NCI-H1048 (cell line): ENCODE results near the gene MMP15.

ENCODE experiments used
- DNase-seq: peaks from one replicate; lab custom pipeline; 2025; lab: John Stamatoyannopoulos, UW

MMP15 gene

DNA sequence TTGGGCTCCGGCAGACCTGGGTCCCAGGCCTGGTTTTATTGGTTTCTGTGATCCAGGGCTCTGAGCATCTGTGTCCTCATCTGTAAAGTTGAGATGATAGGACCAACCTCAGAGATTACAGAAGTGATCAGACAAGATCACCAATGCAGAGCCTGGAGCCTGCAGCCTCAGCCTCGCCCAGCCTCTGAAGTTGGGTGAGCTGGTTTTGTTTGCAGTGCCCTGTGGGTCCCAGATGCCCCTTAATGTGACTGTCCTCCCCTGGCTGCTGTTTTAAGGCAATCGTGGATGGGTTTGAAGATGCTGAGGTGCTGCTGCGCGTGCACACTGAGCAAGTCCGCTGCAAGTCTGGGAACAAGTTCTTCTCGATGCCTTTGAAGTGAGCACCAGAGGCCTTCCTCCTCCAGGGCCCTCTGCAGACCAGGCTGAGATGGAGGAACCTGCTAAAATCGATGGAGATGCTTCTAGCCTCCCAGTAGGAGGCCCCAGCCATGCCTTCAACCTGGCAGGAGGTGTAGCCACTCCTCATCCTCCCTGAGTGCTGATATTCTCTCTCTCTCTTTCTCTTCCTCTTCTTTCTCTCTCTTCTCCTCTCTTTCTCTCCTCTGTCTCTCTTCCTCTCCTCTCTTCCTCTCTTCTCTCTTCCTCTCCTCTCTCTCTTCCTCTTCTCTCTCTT is 5.6 kb upstream of the MMP15 start:
- no peak for DNase-seq

DNA sequence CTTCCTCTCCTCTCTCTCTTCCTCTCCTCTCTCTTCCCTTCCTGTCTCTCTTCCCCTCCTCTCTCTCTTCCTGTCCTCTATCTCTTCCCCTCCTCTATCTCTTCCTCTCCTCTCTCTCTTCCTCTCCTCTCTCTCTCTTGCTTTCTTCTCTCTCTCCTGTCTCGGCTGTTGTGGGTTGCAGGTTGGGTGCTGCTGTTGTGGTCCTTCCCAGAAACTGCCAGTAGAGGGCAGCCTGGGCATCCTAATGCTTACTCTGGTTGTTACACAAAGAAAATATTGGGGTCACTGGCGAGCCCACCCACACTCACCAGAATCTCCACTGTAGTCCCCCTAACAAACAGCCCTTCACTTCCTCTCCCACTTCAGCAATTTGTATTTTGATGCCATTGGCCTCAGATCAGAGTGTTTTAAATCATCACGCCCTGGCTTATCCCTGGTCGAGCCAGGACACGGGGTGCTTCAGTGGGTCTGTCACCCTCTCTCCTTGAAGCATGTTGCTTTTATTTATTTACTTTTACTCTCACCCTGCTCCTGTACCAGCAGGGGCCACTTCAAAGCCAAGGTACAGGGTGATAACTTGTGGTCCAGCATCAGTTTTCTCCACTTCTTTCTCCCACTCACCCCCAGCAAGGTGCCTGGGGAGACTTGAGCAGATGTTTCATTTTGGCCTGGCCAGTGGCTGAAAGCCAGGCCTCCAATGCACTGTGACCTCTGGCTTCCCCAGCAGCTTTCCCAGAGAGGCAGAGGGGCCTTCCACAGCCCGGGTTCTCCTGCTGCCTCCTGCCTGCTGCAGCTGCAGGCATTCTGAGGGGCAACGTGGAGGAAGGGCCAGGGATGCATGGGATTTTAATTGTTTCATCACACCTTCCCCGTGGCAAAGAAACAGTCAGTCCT is 4.7 kb upstream of the MMP15 start:
- no peak for DNase-seq

DNA sequence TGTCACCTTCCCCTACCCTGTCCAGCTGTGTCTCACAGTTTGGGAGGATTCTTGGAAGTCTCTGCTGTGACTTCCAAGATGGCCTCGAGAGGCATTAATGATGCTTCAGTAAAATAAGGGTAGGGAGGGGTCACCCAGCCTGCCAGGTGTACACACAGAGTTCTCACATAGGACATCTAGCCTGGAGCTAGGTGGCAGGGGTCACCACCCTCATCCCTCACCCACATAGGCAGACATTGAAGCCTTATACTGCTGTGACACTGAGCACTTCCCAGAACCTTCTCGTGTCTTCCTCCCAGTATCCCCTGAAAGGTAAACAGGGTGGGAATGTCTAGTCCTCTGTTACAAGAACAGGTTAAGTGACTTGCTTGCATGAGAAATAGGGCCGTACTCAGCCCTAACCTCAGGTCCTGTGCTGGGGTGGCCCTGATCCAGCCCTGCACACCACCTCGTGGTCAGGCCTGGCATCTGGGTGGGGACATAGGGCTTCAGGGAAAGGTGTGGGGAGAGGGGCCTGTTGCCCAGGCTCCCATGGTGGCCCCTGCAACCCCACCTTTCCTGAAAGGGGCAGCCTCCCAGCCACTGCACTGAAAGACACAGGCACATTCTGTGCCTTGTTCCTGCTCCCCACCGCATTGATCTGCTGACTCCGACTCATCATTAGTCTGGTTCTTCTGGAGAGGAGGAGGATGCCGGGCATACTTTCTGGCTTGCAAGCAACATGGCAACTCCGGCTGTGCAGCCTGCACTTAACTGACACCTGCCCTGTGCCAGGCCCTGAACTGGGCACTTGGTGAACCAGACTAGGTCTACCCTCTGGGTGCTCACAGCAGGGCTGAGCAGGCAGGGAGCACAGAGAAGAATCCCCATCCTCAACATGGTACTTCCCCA is 3.6 kb upstream of the MMP15 start:
- no peak for DNase-seq

DNA sequence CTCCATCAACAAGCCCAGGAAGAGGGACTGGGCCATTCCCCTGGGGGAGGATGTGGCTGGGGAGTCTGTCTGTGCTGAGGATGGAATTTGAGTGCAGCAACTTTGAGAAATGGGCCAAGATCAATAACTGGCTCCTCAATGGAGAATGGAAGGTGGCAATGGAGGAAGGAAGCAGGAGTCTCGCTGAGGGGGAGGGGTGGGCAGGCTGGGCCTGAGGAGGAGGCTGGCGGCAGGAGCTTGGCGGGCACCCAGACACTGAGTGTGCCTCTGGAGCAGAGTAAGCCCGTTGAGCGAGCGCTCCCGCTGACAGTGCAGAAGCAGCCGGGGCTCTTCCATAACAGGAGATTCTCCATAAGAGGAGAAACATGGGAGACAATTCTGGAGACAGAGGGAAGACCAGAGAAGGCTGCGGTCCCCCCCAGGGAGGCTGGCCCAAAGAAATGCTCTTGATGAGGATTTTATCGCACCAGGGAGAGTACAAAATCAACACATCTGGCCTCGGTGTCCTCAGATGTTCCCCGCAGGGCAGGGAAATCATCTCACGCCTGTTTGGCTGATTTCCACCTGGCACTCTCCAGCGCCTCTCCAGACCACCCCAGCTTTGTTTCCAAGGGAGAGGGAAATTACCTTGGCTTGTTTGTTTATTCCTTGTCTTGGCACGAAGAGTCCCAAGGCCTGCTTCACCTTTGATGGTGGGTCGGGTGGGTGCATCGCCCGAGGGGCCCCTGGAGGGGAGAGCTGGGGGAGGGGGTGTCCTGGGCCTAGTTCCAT is 2.8 kb upstream of the MMP15 start:
- no peak for DNase-seq

DNA sequence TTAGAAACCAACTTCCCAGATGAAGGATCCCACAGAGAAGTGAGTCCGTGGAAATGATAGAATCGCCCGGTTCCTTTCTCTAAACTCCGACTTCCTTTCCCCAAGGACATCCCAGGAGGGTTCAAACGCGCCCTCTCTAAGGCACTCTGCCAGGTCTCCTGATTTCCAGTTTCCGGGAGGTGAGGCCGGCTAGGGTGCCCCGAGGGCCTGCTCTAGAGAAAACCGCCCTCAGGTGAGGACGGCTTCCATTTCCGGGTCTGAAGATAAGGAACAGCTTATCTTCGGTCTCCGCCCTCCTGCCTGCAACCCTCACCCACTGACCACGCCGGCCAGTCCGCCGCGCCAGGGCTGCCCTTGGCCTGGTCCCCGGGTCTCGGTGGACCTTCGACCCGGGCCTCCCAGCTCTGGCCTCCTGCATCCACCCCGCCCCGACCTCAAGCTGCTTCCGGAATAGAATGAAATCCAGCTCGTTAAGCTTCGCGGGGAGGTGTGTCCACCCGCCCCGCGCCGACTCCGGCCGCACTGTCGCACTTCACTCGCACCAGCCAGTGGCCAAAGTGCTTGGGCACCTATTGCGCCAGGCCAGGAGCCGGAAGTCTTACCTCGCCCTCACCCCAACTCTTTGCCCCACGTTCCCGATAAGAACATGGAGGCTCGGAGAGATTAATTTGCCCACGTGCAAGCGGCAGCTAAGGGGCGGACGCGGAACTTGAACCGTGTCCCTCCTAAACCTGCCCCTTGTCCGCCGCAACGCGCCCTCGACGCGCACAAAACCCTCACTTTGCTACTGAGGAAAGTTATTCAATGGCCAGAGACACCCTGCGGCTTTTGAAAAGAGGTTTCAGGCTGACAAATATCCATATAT is 836 bp upstream of the MMP15 start:
- DNase-seq = no peak

DNA sequence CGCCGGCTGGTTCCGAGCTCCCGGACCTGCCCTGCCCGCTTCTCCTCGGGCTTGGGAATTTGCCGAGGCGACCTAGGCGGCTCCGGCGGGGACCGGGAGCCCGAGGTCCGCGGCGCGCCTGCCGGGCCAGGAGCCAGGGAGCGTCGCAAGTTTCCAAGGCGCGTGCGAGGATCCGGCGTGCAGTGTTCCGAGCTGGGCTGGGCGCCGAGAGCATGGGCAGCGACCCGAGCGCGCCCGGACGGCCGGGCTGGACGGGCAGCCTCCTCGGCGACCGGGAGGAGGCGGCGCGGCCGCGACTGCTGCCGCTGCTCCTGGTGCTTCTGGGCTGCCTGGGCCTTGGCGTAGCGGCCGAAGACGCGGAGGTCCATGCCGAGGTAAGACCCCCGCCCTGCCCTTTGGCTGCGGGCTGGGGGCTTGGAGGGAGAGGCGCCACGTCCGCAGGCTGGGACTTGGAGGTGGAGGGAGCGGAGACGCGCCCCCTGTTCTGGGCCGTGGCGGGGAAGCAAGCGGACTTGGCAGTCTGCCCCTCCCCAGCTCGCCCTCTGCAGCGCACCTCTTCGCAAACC is 668 bp downstream of the MMP15 start:
- DNase-seq = no peak

DNA sequence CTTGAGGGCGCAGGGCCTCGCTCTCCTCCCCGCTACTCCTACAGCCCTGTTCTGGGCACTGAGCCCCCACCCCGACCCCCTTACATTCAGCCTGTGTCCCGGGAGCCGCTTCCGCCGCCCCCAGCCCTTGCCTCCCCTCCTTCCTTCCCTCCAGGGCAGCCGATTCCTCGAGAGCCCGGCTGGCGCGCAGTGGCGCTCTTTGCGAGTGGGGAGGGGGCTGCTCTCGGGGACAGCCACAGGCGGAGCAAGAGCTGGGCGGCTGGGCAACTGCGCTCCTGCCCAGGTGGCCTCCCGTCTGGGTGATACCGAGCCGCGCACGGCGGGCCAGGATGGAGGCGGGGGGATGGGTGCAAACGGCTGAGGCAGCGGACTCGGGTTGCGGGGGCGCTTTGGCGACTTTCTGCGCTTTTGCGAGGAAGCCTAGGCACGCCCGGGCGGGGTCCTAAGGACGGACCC is 1.2 kb downstream of the MMP15 start:
- no peak for DNase-seq

DNA sequence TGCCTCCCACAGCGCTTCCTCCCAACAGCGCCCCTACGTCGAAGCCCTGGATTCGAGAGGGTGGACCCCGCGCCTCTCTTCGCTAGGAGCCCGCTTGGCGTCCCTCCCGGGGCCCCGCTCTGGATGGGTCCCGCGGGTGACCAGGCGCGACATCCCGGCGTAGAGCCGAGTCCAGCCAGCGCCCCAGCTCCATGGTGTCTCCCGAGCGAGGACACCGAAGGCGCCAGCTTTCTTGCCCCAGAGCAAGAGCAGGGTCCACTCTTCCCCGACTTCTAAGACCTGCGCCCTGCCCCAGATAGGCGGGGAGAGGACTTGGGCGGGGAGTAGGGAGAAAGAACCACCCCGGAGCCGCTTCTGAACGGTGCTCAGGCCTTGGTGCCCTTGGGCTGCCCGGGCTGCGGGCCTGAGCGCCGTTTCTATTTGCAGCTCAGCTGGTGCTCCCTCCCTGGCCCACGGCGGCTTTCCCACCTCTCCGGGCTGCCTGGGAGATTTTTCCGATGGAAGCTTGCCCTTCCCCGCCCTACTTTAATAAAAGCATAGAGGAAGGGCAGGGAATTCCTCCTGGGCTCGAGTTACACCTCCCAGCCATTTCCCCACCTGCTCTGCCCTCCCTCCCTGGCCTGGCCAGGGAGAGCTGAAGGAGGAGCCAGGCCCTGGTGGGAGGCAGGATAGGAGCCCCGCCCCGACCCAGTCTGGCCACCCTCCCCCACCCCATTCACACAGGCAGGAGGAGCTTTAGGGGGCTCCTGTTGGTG is 1.8 kb downstream of the MMP15 start:
- DNase-seq = no peak

DNA sequence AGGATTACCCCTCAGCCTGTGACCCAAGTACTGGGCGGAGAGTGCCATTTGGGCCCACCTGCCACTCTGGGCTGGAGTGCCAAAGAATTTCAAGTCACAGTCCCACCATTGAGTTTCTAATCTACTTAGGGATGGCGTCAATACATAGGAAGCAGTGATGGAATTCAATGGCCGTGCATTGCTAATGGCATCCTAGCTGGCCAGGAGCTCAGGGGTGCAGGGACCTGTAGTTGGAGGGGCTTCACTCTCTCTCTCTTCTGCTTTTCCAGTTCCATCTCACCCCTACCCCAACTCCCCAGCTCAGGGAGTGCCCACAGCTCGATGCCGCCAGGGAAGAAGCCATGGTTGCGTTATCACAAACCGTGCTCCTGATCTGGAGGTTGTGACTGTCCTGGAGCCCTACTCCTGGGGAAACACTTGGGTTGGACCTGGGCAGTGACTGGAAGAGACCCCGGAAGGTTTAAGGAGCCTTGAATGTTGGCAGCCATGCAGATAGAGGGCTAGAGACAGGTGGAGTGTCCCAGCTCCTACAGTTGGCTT is 2.4 kb downstream of the MMP15 start:
- DNase-seq = no peak

DNA sequence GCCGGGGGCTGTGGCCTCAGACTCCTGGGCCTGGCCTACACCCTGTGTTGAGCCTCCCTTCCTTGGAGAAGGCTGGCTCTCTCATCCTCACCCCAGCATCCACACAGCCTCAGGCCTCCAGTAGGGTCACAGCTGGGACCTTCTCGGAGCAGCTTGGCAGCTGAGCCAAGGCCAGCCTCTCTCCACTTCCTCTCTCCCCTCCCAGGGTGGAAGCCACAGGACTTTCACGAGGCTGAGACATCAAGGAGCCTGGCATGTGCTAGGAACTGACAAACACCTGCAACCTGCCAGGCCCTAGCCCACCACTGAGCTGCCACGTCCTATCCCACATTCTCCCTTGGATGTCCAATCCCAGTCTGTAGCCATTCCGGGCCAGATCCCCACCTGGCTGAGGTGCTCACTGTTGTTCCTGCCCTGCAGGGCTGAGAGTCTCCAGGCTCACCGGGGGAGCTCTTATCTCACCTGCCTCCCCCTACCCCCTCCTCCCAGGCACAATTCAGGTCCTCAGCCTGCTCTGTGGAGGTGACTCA is 3.1 kb downstream of the MMP15 start:
- no peak for DNase-seq

DNA sequence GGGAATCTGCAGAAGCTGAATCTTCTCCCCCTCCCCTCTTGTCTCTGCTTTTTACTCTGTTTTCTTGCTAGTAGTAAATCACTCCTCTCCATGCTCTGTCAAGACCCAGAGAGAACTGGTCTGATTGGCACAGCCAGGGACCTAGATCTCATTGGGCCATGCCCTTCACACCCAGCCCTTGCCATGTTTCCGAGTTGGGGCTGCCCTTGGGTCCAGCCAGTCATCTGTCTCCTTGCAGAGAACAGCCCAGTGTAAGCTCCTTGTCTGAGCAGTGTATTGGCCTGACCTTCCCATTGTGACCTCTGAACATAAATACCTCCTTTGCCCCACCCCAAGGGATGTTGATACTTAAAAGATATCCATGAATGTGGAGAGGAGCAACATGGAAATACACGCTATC is 3.9 kb downstream of the MMP15 start:
- no peak for DNase-seq

DNA sequence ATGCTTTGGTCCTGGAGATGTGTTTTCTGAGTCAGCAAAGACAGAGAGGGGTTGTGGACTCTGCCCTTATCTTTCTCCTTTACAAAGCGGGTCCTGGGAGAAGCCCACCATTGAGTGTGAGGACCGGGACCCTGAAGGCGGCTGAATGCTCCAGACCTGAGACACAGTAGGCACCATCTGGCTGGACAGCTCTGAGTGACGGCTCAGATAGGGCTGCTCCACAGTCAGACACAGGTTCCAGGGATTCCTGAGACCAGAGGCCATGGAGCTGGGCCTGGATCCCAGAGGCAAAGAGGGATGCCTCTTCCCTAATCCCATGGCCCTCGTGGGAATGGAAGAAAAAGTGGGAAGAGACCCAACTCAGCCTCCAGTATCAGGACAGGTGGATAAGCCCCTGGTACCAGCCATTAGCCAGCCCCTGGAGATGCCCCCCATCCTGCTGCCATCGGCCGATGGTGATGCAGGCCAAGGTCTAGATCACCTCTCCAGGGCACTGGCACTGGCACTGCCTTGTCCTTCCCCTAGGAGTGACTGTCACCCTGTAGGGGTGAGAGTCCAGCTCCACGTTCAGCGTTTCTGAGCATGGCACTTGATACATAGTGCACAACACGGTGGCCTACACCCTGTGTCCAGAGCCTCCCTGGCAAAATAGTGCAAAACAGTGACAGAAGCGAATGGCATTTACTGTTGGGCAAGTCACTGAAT is 4.7 kb downstream of the MMP15 start:
- no peak for DNase-seq

DNA sequence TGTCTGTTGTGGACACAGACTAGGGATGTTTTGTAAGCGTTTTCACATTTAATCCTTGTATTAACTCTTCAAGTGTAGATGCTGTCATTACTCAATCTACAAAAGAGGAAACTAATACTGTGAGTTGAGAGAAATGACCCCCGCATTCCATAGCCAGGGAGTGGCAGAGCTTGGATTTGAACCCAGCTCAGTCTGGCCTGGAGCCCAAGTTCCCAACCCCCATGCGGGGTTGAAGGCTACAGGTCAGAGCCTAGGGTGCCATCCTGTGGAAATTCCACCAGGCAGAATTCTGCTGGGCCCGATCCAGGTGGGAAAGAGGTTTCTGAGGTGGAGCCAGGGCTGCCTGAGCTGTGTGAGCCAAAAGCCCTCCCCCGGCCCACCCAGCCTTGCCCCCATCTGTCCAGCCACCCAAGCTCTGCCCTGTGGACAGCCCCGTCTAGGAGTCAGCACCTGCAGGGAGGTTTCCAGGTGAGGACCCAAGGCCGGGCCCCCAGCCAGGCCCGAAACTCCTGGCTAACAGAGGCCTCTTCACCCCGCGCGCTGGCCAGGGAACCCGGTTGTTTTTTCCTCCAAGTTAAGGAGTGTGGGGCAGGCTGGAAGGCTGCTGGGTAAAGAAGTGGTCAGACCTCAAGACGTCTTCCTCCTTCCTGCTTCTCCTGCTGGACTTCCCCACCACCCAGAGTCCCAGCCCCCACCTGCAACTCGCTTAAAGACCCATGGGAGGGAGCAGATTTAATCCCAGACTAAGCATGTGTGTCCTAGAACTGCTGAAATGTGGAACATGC is 5.7 kb downstream of the MMP15 start:
- DNase-seq = no peak

DNA sequence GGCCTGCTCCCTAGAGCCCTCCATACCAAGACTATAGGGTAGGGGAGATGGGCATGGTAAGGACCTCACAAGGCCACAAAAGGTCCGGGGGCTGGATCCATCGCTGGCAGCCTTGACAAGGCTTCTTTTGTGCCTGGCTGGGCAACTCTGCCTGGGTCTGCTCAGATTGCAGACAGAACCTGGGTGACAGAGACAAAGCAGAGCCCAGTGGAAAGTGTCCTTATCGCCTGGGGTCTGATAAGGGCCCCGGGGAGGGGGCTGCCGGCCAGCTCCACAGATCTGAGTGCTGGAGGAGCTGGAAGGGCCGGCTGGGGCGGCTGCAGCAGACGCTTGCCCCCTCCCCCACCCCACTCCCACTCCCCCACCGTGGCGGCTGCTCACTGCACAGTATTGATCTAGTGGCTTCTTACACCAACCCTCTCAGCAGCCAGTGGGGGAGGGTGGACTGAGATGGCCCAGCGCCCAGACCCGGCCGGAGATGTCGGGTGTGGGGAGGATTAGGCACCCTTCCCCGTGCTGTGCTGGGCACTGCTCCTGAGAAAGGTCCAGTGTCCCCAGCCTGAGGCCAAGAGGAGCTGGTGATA is 7.2 kb downstream of the MMP15 start:
- DNase-seq = no peak

DNA sequence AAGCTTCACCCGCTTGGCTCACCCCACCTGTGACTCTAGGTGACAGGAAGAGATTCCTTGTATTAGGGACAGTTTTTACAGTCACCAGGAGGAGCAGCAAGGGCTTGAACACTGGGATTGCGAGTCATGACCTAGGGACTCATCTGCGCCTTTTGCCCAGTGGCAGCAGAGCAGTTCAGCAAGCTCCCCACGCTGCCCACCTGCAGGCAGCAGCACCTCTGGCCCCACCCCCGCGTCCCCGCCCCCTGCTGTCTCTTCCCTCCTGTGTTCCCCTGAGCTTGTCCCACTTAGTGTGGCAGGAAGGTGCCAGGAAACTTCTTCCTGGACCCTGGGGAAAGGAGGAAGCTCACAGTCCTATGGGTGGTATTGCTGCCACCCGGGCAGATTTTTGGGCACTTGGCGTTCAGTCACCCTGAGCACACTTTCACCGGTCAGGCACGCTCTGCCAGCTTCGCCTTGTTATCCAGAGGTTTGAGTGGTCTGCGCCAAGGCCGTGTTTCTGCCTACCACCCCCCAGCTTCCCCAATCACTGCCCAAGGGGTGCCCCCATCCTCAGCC is 8.7 kb downstream of the MMP15 start:
- DNase-seq = no peak

DNA sequence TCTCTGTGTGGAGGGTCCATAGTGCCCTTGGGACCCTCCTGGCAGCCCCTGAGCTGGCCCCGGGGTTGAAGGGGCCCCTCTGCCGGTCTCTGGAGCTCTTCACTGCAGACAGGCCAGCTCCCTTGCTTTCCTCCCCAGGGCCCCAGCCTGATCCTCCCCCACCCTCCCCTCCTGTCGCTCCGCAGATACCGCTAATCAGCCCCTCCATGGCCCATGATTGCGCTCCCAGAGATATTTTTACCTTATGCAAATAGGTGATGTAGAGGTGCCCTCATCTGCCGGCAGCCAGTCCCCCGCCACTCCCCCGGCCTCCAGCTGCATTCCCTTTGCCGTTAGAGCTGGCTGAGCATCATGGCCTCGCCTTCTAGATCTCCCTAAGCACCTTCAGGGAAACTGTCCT is 9.2 kb downstream of the MMP15 start:
- no peak for DNase-seq
